GM12892 (cell line): ENCODE measurements around the gene NFATC2.

ENCODE experiments used
- POLR2A ChIP-seq: IDR thresholded peaks from 2 replicates; pipeline ENCODE4 v1.6.1; 2011; ENCODE audit warnings: low read depth, low read length, control low read depth
- POLR2AphosphoS5 ChIP-seq: IDR thresholded peaks from 2 replicates; pipeline ENCODE4 v1.6.1; 2011; ENCODE audit warnings: low read depth, low read length, control low read depth

DNA sequence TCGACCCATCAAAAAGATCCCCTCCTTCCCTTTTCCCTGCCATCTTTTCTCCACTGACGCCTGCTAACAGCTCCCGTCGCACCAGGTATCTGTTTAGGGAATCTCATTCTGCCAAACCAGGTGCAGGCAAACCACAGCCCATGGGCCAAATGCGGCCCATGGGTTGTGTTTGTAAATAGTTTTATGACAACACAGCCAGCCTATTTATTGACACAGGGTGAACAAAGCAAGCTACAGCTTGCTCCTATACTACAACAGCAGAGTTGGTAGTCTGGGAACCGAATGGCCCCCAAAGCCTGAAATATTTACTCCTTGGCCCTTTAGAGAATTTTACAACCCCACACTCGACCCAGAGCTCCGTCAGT lies 16.4 kb downstream of the NFATC2 start:
- TF ChIP-seq POLR2A (no peak), POLR2AphosphoS5 (no peak)
